HCT116 (cell line): ENCODE results near the gene SPAM1. TPM values are rescaled to one million over a fixed set of nuclear protein-coding genes. Genes with fewer than 3 reads are reported as not detected.

ENCODE experiments used
- ATAC-seq: fragments of 200-7000 bp; cut with Tn5 transposase; 2 replicates; pipeline ENCODE4 v1.9.1; 2020; ENCODE audit warnings: mild to moderate bottlenecking, moderate library complexity
- BruUV-seq: library from RNA; stranded (reverse); fragments of 400-500 nt; replicated peaks from 2 replicates; lab custom pipeline; 2021; lab: Mats Ljungman, UMichigan
- CTCF ChIA-PET: fragments of 300-600 bp; sonication (Branson Sonifier 250); formaldehyde crosslinking; loops from one replicate; lab custom pipeline; 2021; ENCODE audit warnings: antibody characterized with exemption; lab: Charles Lee
- POLR2A ChIA-PET: fragments of 300-600, 350-600 bp; sonication (Branson Sonifier 250); formaldehyde crosslinking; loops from one replicate; lab custom pipeline; 2021; ENCODE audit warnings: antibody characterized with exemption; lab: Charles Lee
- RAD21 ChIA-PET, 2 experiments: fragments of 300-600 bp; sonication (Branson Sonifier 250); formaldehyde crosslinking; loops; one replicate each; lab custom pipeline; 2023; ENCODE audit warnings: low total read pairs in 2 of 2; ENCODE audit not compliant: uncharacterized antibody in 2 of 2, unreplicated experiment in 2 of 2, low non-redundant PET in 1 of 2; lab: Charles Lee
- DNase-seq: peaks from one replicate; pipeline ENCODE4 v3.0.0-alpha.2; 2010; ENCODE audit warnings: low read depth, low spot score
- H2AFZ ChIP-seq: fragments of 200-600 bp; shearing (Covaris generic), sonication (generic); 2 replicates; pipeline ENCODE4 v1.6.1; 2017; ENCODE audit warnings: low read depth, mixed run types, mixed read lengths, antibody characterized with exemption, low read length; ENCODE audit not compliant: poor library complexity, severe bottlenecking
- H3K27ac ChIP-seq: 2 replicates; pipeline ENCODE4 v1.5.1; 2012; ENCODE audit warnings: low read depth, low read length
- H3K27me3 ChIP-seq: fragments of 200-600 bp; sonication (generic); 2 replicates; pipeline ENCODE4 v1.6.1; 2016; ENCODE audit warnings: mixed run types, low read length, mixed read lengths; ENCODE audit not compliant: insufficient read depth
- H3K36me3 ChIP-seq, 2 experiments: fragments of 200-500 bp in 1 of 2; fragments of 200-600 bp in 1 of 2; sonication (Bioruptor generic) in 1 of 2; sonication (generic) in 1 of 2; 2 replicates each; pipeline versions ENCODE4 v1.5.1 to v1.6.1; 2014 to 2016; ENCODE audit warnings: low read length in 2 of 2, inconsistent platforms in 1 of 2, mixed read lengths in 1 of 2, mixed run types in 1 of 2; ENCODE audit not compliant: insufficient read depth in 2 of 2, control insufficient read depth in 1 of 2
- H3K4me1 ChIP-seq, 2 experiments: fragments of 200-600 bp in 1 of 2; sonication (generic) in 1 of 2; 2 replicates each; pipeline versions ENCODE4 v1.5.1 to v1.6.1; 2012 to 2017; ENCODE audit warnings: low read length in 2 of 2, inconsistent platforms in 1 of 2, mild to moderate bottlenecking in 1 of 2, mixed read lengths in 1 of 2, mixed run types in 1 of 2, moderate library complexity in 1 of 2; ENCODE audit not compliant: insufficient read depth in 2 of 2, control insufficient read depth in 1 of 2
- H3K4me2 ChIP-seq: fragments of 200-600 bp; sonication (generic); 2 replicates; pipeline ENCODE4 v1.6.1; 2017; ENCODE audit warnings: mixed run types, low read length, mixed read lengths
- H3K4me3 ChIP-seq, 2 experiments: fragments of 200-600 bp in 1 of 2; sonication (generic) in 1 of 2; replicated peaks in 1 of 2; 2 replicates each; pipeline ENCODE4 v1.5.1; 2011 to 2016; ENCODE audit warnings: low read length in 2 of 2, control low read depth in 1 of 2, low read depth in 1 of 2, mild to moderate bottlenecking in 1 of 2, mixed read lengths in 1 of 2, mixed run types in 1 of 2
- H3K79me2 ChIP-seq: fragments of 200-600 bp; sonication (generic); 2 replicates; pipeline ENCODE4 v1.6.1; 2017; ENCODE audit warnings: mild to moderate bottlenecking, mixed run types, low read length, moderate library complexity, mixed read lengths; ENCODE audit not compliant: insufficient read depth
- H3K9ac ChIP-seq: fragments of 200-600 bp; sonication (generic); 2 replicates; pipeline ENCODE4 v1.6.1; 2016; ENCODE audit warnings: low read length, mixed read lengths
- H3K9me2 ChIP-seq: fragments of 200-600 bp; sonication (generic), shearing (Covaris generic); 2 replicates; pipeline ENCODE4 v1.6.1; 2017; ENCODE audit warnings: mixed run types, mild to moderate bottlenecking, moderate library complexity; ENCODE audit not compliant: insufficient read depth
- H3K9me3 ChIP-seq, 2 experiments: fragments of 200-500 bp in 1 of 2; fragments of 200-600 bp in 1 of 2; sonication (Bioruptor generic) in 1 of 2; sonication (generic) in 1 of 2; 2 replicates each; pipeline ENCODE4 v1.6.1; 2014 to 2017; ENCODE audit warnings: low read length in 2 of 2, mixed read lengths in 2 of 2, inconsistent platforms in 1 of 2, low read depth in 1 of 2, mild to moderate bottlenecking in 1 of 2, mixed run types in 1 of 2, moderate library complexity in 1 of 2; ENCODE audit not compliant: control insufficient read depth in 1 of 2, insufficient read depth in 1 of 2
- H4K20me1 ChIP-seq: fragments of 200-600 bp; sonication (generic), shearing (Covaris generic); 2 replicates; pipeline ENCODE4 v1.6.1; 2017; ENCODE audit warnings: mixed run types, mild to moderate bottlenecking, moderate library complexity; ENCODE audit not compliant: insufficient read depth
- CBX3 ChIP-seq: IDR thresholded peaks from 2 replicates; pipeline ENCODE4 v1.6.1; 2012; ENCODE audit warnings: low read depth
- CEBPB ChIP-seq: IDR thresholded peaks from 2 replicates; pipeline ENCODE4 v1.6.1; 2012; ENCODE audit warnings: low read depth
- EGR1 ChIP-seq: IDR thresholded peaks from 2 replicates; pipeline ENCODE4 v1.6.1; 2012; ENCODE audit warnings: low read depth
- ELF1 ChIP-seq: IDR thresholded peaks from 2 replicates; pipeline ENCODE4 v1.6.1; 2012; ENCODE audit warnings: low read depth, borderline replicate concordance
- EZH2 ChIP-seq: fragments of 200-600 bp; sonication (generic); IDR thresholded peaks from 2 replicates; pipeline ENCODE4 v1.6.1; 2017; ENCODE audit warnings: antibody characterized with exemption, mixed run types
- EZH2phosphoT487 ChIP-seq: fragments of 200-600 bp; IDR thresholded peaks from 2 replicates; pipeline ENCODE4 v1.6.1; 2018; ENCODE audit warnings: antibody characterized with exemption, borderline replicate concordance
- JUND ChIP-seq: IDR thresholded peaks from 2 replicates; pipeline ENCODE4 v1.6.1; 2012
- POLR2A ChIP-seq: IDR thresholded peaks from 2 replicates; pipeline ENCODE4 v1.7.0; 2011; ENCODE audit warnings: borderline replicate concordance; ENCODE audit not compliant: insufficient read depth, insufficient read length; ENCODE audit errors: extremely low read depth
- POLR2AphosphoS5 ChIP-seq: IDR thresholded peaks from 2 replicates; pipeline ENCODE4 v1.6.1; 2011; ENCODE audit warnings: mild to moderate bottlenecking, low read depth, low read length, moderate library complexity
- RAD21 ChIP-seq: IDR thresholded peaks from 2 replicates; pipeline ENCODE4 v1.6.1; 2012; ENCODE audit warnings: low read depth, mild to moderate bottlenecking
- SP1 ChIP-seq: IDR thresholded peaks from 2 replicates; pipeline ENCODE4 v1.6.1; 2012; ENCODE audit warnings: low read depth
- SRF ChIP-seq: IDR thresholded peaks from 2 replicates; pipeline ENCODE4 v1.6.1; 2012; ENCODE audit warnings: low read depth
- TCF7L2 ChIP-seq: IDR thresholded peaks from 2 replicates; pipeline ENCODE4 v1.7.0; 2011; ENCODE audit warnings: borderline replicate concordance, inconsistent platforms; ENCODE audit not compliant: insufficient read depth, insufficient read length; ENCODE audit errors: extremely low read depth
- YY1 ChIP-seq: IDR thresholded peaks from 2 replicates; pipeline ENCODE4 v1.6.1; 2011; ENCODE audit warnings: low read length, low read depth, moderate library complexity, mild to moderate bottlenecking; ENCODE audit not compliant: insufficient replicate concordance; ENCODE audit errors: extremely low read depth
- ZFX ChIP-seq: fragments of 450-650 bp; IDR thresholded peaks from 2 replicates; pipeline ENCODE4 v1.6.1; 2017
- ZNF274 ChIP-seq: fragments of 200-500 bp; sonication (Bioruptor generic); IDR thresholded peaks from 2 replicates; pipeline ENCODE4 v1.6.1; 2014; ENCODE audit warnings: mild to moderate bottlenecking, low read depth, low read length, inconsistent platforms
- intact Hi-C: fragments of 100-400 bp; cut with micrococcal nuclease; formaldehyde crosslinking; loops from 2 replicates; pipeline ENCODE4 v1.10.0; 2022
- total RNA-seq: library from RNA; stranded (reverse); gene quantifications from one replicate; pipeline ENCODE4 v1.2.1, GENCODE V29; 2021; ENCODE audit not compliant: unreplicated experiment
- TF ChIP-seq, protein P1 (sequence below): IDR thresholded peaks from 2 replicates; pipeline ENCODE4 v1.6.1; 2011; ENCODE audit warnings: mild to moderate bottlenecking, low read length, moderate library complexity; ENCODE audit not compliant: insufficient replicate concordance; ENCODE audit errors: extremely low read depth
- TF ChIP-seq, protein P2 (sequence below): IDR thresholded peaks from 2 replicates; pipeline ENCODE4 v1.6.1; 2012
- TF ChIP-seq, protein P3 (sequence below): IDR thresholded peaks from 2 replicates; pipeline ENCODE4 v1.6.1; 2012; ENCODE audit warnings: low read depth
- TF ChIP-seq, protein P4 (sequence below), 3 experiments: fragments of 200-600 bp in 1 of 3; sonication (generic) in 1 of 3; IDR thresholded peaks in 2 of 3; conservative IDR thresholded peaks in 1 of 3; 2 replicates each; pipeline ENCODE4 v1.5.1; 2012 to 2017; ENCODE audit warnings: low read depth in 2 of 3, low read length in 2 of 3, antibody characterized with exemption in 1 of 3, borderline replicate concordance in 1 of 3, control low read depth in 1 of 3, mild to moderate bottlenecking in 1 of 3, mixed read lengths in 1 of 3, mixed run types in 1 of 3, moderate library complexity in 1 of 3; ENCODE audit not compliant: insufficient read depth in 1 of 3

The SPAM1 gene
- total RNA-seq, 1 experiment from 2014 or later = not detected

DNA sequence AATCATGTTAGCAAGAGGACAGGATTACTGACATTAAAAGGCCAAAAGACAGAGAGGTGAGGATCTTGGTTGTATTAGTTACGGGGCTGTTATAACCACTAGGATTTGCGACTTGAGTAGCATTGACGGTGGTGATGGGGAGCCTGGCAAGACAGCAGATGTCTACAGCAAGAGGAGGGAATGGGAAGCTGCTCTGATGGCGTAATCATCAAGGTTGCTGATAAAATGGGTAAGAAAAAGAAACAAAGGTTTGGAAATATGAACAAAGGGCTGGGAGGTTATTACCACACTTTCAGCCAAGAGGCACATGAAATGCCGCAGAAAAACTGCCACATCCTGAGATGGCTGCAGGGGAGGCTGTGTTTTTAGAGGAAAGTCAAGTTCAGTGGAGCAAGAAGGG lies 73.9 kb downstream of the SPAM1 start:
- H3K36me3 ChIP-seq = no peaks in the 10 kb centered on the region
- no peaks in the 10 kb centered on the region for H3K9me3 ChIP-seq
- POLR2A ChIA-PET = no interaction called here
- intact Hi-C loops = no loop called here
- H3K27me3 ChIP-seq = no peaks in the 10 kb centered on the region
- ATAC-seq = no peak
- no peaks in the 10 kb centered on the region for H3K9me2 ChIP-seq
- no TSS peak for BruUV-seq
- no peak overlapping the region for H3K4me3 ChIP-seq
- no peak overlapping the region for H3K9ac ChIP-seq
- H3K27ac ChIP-seq = no peak overlapping the region
- RAD21 ChIA-PET = no interaction called here
- no peaks in the 10 kb centered on the region for H3K79me2 ChIP-seq
- no peaks in the 10 kb centered on the region for H3K4me1 ChIP-seq
- no peak overlapping the region for H3K4me2 ChIP-seq
- H2AFZ ChIP-seq = no peak overlapping the region
- no peak for DNase-seq
- CTCF ChIA-PET = no interaction called here
- H4K20me1 ChIP-seq = no peaks in the 10 kb centered on the region
- TF ChIP-seq SRF = no peak
- no peak for TF ChIP-seq ELF1
- no peak for TF ChIP-seq RAD21
- no peak for TF ChIP-seq EZH2
- TF ChIP-seq, protein P1, sequence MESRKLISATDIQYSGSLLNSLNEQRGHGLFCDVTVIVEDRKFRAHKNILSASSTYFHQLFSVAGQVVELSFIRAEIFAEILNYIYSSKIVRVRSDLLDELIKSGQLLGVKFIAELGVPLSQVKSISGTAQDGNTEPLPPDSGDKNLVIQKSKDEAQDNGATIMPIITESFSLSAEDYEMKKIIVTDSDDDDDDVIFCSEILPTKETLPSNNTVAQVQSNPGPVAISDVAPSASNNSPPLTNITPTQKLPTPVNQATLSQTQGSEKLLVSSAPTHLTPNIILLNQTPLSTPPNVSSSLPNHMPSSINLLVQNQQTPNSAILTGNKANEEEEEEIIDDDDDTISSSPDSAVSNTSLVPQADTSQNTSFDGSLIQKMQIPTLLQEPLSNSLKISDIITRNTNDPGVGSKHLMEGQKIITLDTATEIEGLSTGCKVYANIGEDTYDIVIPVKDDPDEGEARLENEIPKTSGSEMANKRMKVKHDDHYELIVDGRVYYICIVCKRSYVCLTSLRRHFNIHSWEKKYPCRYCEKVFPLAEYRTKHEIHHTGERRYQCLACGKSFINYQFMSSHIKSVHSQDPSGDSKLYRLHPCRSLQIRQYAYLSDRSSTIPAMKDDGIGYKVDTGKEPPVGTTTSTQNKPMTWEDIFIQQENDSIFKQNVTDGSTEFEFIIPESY = no peak
- TF ChIP-seq, protein P2, sequence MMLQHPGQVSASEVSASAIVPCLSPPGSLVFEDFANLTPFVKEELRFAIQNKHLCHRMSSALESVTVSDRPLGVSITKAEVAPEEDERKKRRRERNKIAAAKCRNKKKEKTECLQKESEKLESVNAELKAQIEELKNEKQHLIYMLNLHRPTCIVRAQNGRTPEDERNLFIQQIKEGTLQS = no peak
- no peak for TF ChIP-seq CEBPB
- no peak for TF ChIP-seq POLR2A
- TF ChIP-seq, protein P3, sequence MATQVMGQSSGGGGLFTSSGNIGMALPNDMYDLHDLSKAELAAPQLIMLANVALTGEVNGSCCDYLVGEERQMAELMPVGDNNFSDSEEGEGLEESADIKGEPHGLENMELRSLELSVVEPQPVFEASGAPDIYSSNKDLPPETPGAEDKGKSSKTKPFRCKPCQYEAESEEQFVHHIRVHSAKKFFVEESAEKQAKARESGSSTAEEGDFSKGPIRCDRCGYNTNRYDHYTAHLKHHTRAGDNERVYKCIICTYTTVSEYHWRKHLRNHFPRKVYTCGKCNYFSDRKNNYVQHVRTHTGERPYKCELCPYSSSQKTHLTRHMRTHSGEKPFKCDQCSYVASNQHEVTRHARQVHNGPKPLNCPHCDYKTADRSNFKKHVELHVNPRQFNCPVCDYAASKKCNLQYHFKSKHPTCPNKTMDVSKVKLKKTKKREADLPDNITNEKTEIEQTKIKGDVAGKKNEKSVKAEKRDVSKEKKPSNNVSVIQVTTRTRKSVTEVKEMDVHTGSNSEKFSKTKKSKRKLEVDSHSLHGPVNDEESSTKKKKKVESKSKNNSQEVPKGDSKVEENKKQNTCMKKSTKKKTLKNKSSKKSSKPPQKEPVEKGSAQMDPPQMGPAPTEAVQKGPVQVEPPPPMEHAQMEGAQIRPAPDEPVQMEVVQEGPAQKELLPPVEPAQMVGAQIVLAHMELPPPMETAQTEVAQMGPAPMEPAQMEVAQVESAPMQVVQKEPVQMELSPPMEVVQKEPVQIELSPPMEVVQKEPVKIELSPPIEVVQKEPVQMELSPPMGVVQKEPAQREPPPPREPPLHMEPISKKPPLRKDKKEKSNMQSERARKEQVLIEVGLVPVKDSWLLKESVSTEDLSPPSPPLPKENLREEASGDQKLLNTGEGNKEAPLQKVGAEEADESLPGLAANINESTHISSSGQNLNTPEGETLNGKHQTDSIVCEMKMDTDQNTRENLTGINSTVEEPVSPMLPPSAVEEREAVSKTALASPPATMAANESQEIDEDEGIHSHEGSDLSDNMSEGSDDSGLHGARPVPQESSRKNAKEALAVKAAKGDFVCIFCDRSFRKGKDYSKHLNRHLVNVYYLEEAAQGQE = no peak
- TF ChIP-seq EGR1 = no peak
- TF ChIP-seq POLR2AphosphoS5 = no peak
- TF ChIP-seq, protein P4, sequence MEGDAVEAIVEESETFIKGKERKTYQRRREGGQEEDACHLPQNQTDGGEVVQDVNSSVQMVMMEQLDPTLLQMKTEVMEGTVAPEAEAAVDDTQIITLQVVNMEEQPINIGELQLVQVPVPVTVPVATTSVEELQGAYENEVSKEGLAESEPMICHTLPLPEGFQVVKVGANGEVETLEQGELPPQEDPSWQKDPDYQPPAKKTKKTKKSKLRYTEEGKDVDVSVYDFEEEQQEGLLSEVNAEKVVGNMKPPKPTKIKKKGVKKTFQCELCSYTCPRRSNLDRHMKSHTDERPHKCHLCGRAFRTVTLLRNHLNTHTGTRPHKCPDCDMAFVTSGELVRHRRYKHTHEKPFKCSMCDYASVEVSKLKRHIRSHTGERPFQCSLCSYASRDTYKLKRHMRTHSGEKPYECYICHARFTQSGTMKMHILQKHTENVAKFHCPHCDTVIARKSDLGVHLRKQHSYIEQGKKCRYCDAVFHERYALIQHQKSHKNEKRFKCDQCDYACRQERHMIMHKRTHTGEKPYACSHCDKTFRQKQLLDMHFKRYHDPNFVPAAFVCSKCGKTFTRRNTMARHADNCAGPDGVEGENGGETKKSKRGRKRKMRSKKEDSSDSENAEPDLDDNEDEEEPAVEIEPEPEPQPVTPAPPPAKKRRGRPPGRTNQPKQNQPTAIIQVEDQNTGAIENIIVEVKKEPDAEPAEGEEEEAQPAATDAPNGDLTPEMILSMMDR (IDR thresholded peaks at IDR 0.05 in 2 of 3, conservative IDR thresholded peaks at IDR 0.05 in 1 of 3; ENCODE audit: borderline replicate concordance in 1 of 3, insufficient read depth in 1 of 3, low read depth in 2 of 3, low read length in 2 of 3) = no peak
- TF ChIP-seq JUND = no peak
- no peak for TF ChIP-seq SP1
- TF ChIP-seq ZFX = no peak
- no peak for TF ChIP-seq ZNF274
- TF ChIP-seq EZH2phosphoT487 = no peak
- no peak for TF ChIP-seq YY1
- no peak for TF ChIP-seq CBX3
- TF ChIP-seq TCF7L2 = no peak
